ENCODE results near the gene POLR2H. TPM values are rescaled to one million over a fixed set of nuclear protein-coding genes. Genes with fewer than 3 reads are reported as not detected.

The POLR2H gene
- total and polyA plus RNA-seq, 10 of the 15 experiments (the other 5 are each of a cell fraction or from before 2014, with no cell fraction given): 74.2 to 357 (median 143) TPM

GRCh38 chr3:184366619-184367289, 5.2 kb downstream of the POLR2H start:
- 88% methylated on average over 5 of the region's 5 CpGs for WGBS (ENCODE audit: insufficient coverage, insufficient replicate concordance, low lambda C conversion rate, missing lambda C conversion rate)
- H3K4me3 ChIP-seq: no peak overlapping the region
- H3K79me2 ChIP-seq (ENCODE audit: control insufficient read depth, insufficient read depth, low read length): peaks cover 20% of the 10 kb centered on the region
- peaks cover 2 to 5% of the 10 kb centered on the region in 2 experiments; a peak in 2 of 4 replicates for H3K36me3 ChIP-seq (ENCODE audit: control insufficient read depth in 2 of 2, insufficient read depth in 2 of 2, low read length in 1 of 2)
- ATAC-seq (no peak), FAIRE-seq (no peak), DNase-seq (ENCODE audit: low read depth, low spot score) (no peak)
- no peaks in the 10 kb centered on the region for H3K27me3 ChIP-seq (replicated peaks in 1 of 2; ENCODE audit: control insufficient read depth in 2 of 2, insufficient read depth in 2 of 2, low read length in 1 of 2)
- in situ Hi-C loops (cut with MboI) (no loop called here), intact Hi-C loops (cut with micrococcal nuclease; ENCODE audit: unreplicated experiment) (no loop called here)
- TSS peak; percentile 31 for BruUV-seq (replicated peaks)
- RAD21 ChIA-PET (ENCODE audit: unreplicated experiment): no interaction called here
- H4K20me1 ChIP-seq (ENCODE audit: control insufficient read depth, insufficient read depth): no peaks in the 10 kb centered on the region
- SMC1A ChIA-PET (ENCODE audit: uncharacterized antibody, unreplicated experiment): no interaction called here
- CTCF ChIA-PET: interaction anchor here (1.3 kb wide), 1 partner anchor 19 kb away, joined by 3 read pairs; no protein-coding TSS in a partner anchor
- no peak overlapping the region for H3K4me2 ChIP-seq (ENCODE audit: control insufficient read depth, insufficient read depth)
- H3K9me3 ChIP-seq (replicated peaks; ENCODE audit: control insufficient read depth, insufficient read depth, low read length): no peaks in the 10 kb centered on the region
- no peak for TF ChIP-seq TARDBP (IDR thresholded peaks at IDR 0.05; ENCODE audit: borderline replicate concordance)
- no peak for TF ChIP-seq BCLAF1 (IDR thresholded peaks at IDR 0.05)
- TF ChIP-seq ATF2 (IDR thresholded peaks at IDR 0.05; ENCODE audit: low read length): no peak
- no peak for TF ChIP-seq IRF4 (IDR thresholded peaks at IDR 0.05; ENCODE audit: low read depth, low read length)
- no peak for TF ChIP-seq EGR1 (IDR thresholded peaks at IDR 0.05; ENCODE audit: borderline replicate concordance in 1 of 2, low read depth in 2 of 2, low read length in 2 of 2)
- H3K9ac ChIP-seq (ENCODE audit: control insufficient read depth, insufficient read depth, low read length): no peak overlapping the region
- POLR2A ChIA-PET: no interaction called here
- H3K4me1 ChIP-seq (ENCODE audit: control insufficient read depth, insufficient read depth, low read length): 0 out of 2 replicates have a peak, but pooled peaks cover 3% of the 10 kb centered on the region
- no peak overlapping the region for H3K27ac ChIP-seq (ENCODE audit: control insufficient read depth, insufficient read depth)
- no peak overlapping the region for H2AFZ ChIP-seq (ENCODE audit: control insufficient read depth, low read depth, low read length)

Measured in GM12878 (cell line).